ENCODE measurements around the gene OPRL1. TPM values are rescaled to one million over a fixed set of nuclear protein-coding genes. Genes with fewer than 3 reads are reported as not detected.
"Not testable (repeated sequence)": the region's sequence is repeated elsewhere in the genome, so short reads cannot be mapped to it uniquely, and the experiment has no call there.

The OPRL1 gene
- total RNA-seq, 1 donor from 2014 or later, result 1.3 TPM

DNA sequence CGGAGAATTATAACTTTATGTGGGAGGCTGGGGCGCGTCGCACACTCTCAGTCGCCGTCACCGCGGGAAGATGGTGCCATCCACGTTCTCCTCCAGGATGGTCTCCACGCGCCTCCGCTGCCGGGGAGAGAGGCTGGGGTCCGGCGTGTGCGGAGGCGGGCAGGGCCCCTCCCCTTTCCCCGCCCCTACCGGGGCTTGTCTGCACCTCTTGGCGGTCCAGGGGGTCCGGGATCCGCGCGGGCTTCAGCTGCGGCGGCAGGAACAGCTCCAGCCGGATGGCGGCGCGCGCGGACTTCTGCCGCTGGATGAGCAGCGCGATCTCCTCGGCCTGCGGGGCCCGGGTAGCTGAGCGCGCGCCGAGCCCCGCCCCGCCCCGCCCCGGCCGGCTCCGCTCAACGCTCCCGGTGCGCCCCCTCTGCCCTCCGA, 3.5 kb downstream of the OPRL1 start:
- DNase-seq (ENCODE audit: low spot score), result no peak

DNA sequence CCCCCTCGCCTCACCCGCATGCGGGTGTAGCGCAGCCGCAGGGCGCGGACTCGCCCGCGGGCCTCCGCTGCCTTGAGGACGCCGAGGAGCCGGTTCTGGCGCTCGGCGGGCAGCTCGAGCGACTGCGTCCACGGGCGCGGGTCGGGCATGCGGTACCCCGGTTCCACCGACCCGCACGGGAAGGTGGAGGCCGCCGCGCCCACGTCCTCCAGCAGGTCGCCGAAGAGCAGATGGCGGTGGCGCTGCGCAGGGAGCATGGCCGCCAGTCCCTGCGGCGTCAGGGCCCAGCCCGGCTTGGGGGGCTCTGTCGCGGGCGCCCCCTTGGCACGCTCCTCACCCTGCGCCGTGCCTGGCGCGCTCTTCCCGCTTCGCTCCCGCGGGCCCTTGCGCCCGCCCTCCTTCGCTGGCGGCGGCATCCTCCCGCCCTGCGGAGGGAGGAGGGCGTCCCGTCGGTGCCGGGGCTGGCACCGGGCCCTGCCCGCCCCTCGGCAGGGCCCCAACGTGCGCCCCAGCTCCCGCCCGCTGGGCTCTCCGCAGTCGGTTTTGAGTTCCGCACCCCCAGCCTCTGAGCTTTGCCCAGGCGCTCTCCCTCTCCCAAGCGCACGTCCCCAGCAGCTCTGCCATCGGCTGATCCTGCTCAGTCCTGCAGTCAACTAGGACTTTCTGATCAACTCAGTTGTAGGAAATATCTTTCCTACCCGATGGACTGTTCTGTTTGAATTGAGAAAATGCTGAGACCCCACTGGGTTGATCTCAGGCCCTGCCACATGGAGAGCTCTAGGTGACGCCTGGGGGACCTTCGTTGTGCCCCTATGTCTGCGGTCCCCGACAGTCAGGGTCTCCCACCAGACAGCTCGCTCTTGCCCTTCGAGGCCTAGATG, 4.2 kb downstream of the OPRL1 start, which contains the start of gene LKAAEAR1:
Gene LKAAEAR1 (minus strand): TSS at position 595 of the 881 bp plus-strand sequence. CDS start 179 bp downstream, at position 416.
- DNase-seq (ENCODE audit: low spot score), result no peak

DNA sequence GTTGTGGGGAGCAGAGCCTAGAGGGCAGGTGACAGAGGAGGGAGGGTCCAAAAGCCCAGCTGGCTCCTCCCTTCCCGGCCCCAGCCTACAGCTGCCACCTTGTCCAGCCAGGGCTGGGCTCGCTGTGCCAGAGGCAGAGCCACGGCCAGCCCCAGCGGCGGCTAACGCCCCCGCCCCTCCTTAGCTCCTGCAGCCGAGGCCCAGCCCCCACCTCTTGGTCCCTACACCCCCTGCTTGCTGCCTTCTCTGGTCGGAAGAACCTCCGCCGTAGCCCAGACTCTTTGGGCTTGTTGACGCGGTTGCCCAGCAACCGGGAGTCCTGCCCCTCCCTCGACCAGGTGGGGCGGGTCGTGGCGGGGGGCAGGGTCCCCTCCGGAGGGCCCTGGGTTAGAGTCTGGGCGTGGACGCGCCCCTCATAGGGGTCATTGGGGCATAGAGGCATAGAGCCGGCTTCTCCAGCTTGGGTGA, 4.8 kb downstream of the OPRL1 start:
- no peak for DNase-seq (ENCODE audit: low spot score)

DNA sequence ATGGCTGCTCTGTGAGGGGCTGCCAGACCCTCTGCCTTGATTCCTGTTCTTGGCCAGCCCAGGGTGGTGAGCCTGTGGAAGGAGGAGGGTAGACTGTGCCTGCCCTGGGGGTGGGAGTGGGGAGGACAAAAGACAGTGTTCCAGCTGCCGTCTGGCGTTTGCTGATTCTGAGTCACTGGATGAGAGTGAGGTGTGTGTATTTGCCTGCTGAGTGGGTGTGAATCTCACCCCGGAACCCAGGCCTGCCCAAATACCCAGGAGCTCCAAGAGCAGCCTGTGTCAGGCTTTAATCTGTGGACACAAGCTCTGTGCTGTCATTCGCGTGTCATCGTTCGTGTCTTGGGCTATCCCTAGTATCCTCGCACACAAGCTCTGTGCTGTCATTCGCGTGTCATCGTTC, 6.9 kb downstream of the OPRL1 start:
- no peak for DNase-seq (ENCODE audit: low spot score)

DNA sequence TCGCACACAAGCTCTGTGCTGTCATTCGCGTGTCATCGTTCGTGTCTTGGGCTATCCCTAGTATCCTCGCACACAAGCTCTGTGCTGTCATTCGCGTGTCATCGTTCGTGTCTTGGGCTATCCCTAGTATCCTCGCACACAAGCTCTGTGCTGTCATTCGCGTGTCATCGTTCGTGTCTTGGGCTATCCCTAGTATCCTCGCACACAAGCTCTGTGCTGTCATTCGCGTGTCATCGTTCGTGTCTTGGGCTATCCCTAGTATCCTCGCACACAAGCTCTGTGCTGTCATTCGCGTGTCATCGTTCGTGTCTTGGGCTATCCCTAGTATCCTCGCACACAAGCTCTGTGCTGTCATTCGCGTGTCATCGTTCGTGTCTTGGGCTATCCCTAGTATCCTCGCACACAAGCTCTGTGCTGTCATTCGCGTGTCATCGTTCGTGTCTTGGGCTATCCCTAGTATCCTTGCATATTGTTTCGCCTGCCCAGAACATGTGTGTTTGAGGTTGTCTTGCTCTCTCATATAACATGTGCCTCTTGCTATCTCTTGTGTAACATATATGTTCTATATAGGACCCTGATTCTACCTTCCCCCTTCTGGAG, 7.4 kb downstream of the OPRL1 start:
- DNase-seq (ENCODE audit: low spot score), result not testable (repeated sequence)

DNA sequence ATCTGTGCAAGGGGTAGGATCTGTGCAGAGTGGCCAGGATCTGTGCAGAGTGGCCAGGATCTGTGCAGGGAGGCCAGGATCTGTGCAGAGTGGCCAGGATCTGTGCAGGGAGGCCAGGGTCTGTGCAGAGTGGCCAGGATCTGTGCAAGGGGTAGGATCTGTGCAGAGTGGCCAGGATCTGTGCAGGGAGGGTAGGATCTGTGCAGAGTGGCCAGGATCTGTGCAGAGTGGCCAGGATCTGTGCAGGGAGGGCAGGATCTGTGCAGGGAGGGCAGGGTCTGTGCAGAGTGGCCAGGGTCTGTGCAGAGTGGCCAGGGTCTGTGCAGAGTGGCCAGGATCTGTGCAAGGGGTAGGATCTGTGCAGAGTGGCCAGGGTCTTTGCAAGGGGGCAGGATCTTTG, 8.7 kb downstream of the OPRL1 start:
- not testable (repeated sequence) for DNase-seq (ENCODE audit: low spot score)

DNA sequence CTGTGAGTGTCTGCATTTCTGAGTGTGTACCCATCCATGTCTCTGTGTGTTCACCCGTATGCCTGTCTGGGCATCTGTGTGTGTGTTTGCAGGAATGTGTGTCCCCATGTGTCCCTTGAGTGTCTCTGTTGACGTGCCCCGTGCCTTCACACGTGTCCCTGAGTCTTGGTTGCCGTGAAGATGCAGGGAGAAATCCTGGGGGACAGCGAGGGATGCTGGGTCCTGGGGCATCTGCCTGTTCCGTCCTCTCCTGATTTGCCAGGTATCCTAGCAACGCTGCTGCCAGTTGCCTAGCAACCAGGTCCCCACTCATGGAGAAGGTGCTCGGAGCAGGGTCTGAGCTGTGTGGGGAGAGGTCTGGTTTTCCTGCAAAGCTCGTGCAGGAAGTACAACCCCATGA, 10.3 kb downstream of the OPRL1 start:
- DNase-seq (ENCODE audit: low spot score), result no peak

DNA sequence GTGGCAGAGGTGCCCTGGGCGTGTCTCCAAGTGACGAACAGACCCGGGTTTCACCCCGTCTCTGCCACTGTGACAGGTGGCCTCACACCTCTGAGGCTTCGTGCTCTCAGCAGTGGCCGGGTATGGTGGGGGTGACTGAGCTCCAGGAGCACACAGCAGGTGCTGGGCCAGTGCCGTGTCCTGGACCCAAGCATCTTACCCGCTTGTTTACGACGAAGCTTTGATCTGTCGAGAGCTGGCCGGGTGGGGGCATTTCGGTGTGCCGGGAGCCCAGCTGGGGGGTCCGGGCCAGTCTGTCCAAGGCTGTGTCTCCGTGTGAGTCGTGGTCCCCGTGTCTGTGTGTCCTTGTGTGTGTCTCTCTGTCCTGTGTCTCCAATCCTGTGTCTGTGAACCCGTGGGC, 11.5 kb downstream of the OPRL1 start:
- no peak for DNase-seq (ENCODE audit: low spot score)

DNA sequence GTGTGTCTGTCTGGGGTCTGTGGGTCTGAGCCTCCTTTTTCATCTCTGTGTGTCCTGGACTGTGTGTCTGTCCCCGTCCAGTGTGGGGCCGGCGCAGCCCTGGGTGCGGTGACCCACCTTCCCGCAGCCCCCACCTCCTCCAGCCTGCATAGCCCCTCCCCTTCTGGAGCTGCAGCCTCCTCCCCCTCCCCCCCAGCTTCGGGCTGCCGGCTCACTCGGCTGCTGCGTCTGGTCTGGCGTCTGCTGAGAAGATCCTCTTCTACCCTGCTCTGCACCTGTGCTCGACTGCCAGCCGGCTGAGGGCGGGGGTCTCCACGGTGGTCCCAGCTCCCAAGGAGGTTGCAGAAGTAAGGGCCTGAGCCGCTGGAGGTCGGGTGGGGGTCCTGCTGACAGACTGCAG, 11.9 kb downstream of the OPRL1 start:
- no peak for DNase-seq (ENCODE audit: low spot score)

DNA sequence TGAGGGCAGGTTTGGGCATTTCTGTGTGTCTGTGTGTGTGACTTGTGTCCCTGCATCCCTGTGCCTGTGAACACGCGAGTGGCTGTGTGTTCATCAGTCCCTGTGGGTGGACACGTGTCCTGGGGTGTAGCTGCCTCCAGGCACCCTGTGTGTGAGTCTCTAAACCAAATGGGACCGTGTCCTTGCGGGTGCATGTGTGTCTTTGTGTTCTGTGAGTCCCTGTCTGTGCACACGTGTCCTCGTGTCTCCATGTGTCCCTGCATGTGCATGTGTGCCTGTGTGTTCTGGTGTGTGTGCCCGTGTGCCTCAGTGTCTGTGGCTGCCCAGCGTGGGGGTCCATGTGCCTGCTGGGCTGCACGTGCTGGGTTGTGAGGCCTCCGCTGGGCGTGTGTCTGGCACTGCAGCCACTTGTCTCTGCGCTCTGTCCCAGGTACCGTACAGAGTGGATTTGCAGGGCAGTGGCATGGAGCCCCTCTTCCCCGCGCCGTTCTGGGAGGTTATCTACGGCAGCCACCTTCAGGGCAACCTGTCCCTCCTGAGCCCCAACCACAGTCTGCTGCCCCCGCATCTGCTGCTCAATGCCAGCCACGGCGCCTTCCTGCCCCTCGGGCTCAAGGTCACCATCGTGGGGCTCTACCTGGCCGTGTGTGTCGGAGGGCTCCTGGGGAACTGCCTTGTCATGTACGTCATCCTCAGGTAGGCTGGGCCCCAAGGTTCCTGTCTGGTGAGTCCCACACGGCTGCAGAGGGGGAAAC, 12.6 kb downstream of the OPRL1 start:
- DNase-seq (ENCODE audit: low spot score), result no peak

DNA sequence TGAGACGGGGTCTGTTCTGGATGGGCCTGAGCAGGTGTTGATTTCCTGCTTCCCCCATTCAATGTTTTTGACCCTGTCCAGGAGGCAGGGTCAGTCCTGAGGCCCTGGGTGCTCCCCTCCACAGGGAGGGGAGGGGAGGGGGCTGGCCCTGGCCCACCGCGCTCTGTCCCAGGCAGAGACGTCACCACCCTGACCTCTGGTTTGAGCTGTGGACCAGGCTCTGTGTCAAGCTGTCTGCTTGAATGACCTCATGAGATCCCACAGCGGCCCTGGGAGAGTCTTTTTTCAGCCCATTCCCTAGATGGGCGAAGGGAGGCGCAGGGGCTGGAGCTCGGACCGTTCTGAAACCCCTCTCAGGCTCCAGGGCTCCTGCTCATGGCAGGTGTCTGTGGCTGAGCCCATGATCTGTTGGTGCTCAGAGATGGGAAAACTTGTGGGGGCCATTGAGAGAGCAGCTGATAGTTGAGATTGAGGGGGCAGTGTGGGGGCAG, 13.2 kb downstream of the OPRL1 start:
- no peak for DNase-seq (ENCODE audit: low spot score)

DNA sequence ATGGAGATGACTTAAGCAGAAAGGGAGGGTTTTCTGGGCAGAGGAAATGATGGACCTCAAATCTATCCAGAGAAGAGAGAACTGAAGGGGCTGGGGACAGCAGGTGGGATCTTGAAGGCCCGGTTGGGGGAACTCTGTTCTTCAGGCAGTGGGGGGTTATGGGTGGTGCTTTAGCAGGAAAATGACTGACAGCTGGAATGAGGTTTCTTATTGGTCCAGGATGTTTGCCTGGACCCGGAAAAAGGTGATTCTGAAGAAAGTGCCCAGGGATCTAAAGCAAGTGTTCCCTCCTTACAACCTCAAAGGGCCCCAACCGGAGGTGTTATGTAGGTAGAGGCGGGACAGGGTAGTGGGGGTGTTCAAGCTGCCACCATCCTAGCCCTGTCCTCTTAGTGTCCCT, 15.6 kb downstream of the OPRL1 start:
- DNase-seq (ENCODE audit: low spot score), result no peak

DNA sequence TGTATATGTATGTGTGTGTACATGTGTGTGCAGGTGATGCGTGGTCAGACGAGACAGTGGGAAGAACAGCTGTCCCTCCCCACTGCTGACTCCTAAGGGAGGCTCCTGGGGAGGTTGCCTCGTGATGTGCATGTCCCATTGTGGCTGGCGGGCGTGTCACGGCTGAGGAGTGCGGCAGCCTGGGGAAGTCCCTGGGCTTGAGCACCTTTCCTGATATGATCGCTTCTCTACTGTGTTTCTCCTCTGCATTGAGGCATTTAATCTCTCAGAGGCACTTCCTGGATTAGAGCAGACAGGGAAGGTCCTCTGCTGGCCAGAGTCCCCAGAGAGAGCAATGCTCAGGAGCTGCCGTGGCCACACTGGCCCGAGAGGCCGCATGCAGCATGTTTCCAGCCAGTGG, 16.0 kb downstream of the OPRL1 start:
- DNase-seq (ENCODE audit: low spot score), result no peak

DNA sequence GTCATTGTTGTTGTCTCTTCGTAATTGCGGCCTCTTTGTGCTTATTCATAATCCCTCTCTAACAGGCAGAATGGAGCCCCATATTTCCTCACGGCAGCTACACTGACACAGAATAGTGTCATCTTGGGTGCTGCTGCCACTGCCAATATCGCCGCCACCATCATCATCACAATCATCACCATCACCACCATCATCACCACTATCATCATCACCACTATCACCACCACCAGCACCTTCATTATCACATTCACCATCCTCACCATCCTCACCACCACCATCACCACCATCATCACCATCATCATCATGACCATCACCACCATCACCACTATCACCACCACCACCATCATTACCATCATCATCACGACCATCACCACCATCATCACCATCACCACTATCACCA, 16.7 kb downstream of the OPRL1 start:
- DNase-seq (ENCODE audit: low spot score), result no peak

DNA sequence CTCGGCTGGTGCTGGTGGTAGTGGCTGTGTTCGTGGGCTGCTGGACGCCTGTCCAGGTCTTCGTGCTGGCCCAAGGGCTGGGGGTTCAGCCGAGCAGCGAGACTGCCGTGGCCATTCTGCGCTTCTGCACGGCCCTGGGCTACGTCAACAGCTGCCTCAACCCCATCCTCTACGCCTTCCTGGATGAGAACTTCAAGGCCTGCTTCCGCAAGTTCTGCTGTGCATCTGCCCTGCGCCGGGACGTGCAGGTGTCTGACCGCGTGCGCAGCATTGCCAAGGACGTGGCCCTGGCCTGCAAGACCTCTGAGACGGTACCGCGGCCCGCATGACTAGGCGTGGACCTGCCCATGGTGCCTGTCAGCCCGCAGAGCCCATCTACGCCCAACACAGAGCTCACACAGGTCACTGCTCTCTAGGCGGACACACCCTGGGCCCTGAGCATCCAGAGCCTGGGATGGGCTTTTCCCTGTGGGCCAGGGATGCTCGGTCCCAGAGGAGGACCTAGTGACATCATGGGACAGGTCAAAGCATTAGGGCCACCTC, 18.7 kb downstream of the OPRL1 start:
- no peak for DNase-seq (ENCODE audit: low spot score)

DNA sequence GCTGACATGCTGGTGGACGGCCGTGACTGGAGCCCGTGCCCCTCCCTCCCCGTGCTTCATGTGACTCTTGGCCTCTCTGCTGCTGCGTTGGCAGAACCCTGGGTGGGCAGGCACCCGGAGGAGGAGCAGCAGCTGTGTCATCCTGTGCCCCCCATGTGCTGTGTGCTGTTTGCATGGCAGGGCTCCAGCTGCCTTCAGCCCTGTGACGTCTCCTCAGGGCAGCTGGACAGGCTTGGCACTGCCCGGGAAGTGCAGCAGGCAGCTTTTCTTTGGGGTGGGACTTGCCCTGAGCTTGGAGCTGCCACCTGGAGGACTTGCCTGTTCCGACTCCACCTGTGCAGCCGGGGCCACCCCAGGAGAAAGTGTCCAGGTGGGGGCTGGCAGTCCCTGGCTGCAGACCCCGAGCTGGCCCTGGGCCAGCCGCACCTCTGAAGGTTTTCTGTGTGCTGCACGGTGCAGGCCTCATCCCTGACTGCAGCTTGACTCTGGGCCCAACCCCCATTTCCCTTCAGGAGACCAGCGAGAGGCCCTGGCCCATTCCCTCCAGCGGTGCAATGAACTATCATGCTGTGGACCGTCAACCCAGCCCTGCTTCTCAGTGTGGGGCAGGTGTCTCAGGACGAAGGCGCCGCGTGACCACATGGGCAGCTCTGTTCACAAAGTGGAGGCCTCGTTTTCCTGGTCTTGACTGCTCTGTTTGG, 19.4 kb downstream of the OPRL1 start:
- no peak for DNase-seq (ENCODE audit: low spot score)

DNA sequence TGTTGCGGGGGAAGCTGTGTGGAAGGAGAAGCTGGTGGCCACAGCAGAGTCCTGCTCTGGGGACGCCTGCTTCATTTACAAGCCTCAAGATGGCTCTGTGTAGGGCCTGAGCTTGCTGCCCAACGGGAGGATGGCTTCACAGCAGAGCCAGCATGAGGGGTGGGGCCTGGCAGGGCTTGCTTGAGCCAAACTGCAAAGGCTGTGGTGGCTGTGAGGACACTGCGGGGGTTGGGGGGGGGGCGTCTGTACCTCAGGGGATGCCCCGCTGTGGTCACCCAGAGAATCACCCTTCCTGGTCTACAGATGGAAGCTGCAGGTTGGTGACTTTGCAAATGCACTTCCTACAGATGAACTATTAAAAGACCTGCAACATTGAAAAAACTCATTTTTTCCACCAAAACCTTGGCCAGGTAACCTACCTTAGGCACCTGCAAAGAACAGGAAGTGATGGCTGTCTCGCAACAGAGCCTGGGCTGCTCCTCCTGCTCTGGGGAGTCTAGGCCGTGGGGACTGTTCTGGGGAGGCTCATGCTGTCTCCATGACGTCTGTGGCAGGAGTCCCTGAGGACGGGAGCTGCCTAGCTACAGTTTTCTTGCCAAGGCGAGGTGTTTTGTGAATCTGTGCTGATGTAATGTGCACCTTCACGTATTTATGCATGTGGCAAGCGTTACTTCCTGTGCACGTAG, 20.1 kb downstream of the OPRL1 start:
- no peak for DNase-seq (ENCODE audit: low spot score)

DNA sequence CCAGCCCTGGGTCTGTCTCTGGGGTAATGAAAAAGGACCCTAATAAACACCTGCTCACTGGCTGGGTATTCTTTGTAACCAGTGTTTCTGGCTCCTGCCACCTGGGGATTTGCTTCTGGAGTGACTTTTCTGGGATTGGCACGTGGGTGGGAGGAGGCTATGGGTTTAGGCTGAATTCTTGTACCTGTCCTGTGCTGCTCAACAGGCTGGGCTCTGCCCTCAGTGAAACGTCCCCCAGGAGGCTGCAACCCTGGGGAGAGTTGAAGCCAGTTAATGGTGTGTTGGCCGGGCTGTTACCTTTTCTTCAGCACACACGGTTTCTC, 20.6 kb downstream of the OPRL1 start:
- no peak for DNase-seq (ENCODE audit: low spot score)

DNA sequence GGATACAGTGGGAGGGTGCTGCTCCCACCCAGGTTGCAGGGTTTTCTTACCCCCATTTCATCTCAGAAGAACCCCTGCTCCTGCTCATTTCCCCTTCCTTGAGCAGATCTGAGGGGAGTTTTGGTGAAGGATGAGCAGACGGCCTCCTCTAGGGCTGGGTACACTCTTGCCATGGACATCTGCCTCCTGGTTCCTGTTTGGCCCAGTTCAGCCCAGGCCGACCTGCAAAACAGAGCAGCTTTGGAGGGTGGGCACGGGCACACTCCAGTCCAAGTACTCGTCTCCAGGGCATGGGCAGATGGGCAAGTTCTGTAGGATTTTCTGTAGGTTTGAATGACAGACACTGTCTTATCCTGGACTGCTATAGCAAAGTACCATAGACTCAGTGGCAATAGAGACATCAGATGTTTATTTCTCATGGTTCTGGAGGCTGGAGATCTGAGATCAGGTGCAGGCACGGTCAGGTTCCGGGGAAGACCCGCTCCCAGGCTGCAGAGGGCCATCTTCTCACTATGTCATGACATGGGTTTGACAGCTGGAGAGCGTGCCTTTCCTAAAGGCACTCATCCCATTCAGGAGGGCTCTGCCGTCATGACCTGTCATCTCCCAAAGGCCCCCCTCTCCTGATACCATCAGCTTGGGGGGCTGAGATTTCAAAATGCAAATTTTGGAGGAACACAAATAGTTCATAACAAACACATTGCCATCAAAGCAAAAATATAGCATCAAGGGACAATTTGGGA, 21.2 kb downstream of the OPRL1 start:
- DNase-seq (ENCODE audit: low spot score), result no peak
